GM21423 (cell line): ENCODE data around the gene STEAP3.

Experiments used
- ATAC-seq: cut with Tn5 transposase; IDR thresholded peaks from one replicate; pipeline ENCODE4 v1.9.1; 2021; ENCODE audit warnings: mild to moderate bottlenecking, moderate library complexity; ENCODE audit not compliant: unreplicated experiment

Gene STEAP3

DNA sequence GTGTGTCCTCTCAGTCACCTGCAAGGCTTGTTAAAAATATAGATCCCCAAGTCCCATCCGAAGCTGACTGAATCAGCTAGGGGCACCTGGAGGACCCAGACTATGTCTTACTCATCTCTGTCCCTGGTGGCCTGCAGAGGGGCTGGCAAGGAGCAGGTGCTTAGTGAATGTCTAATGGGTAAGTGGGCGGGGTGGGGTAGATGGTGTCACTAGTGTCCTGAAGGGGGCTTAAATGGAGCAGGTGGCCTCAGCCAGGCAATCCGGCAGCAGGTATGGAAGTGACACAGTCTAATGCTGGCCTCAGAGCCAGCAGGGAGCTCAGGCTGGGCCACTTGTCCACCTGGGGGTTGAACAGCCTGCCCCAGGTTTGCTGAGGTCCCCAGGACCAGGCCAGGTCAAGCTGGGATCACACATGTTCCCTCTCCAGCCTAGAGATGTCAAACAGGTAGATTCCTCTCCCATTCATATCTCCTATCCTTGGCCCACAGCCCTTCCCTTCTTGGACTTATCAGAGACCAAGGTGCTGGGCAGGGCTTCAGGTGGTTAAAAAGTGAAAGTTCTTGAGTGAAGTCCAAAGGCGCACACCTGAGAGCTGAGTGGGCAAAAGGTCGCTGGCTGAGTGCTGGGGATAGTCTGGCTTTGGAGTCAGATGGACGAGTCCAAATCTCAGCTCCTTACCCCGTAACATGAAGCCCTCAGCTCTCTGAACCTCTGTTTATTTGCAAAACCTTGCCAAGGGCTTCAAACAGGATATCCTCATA is 1.7 kb downstream of the STEAP3 start:
- no peak for ATAC-seq

DNA sequence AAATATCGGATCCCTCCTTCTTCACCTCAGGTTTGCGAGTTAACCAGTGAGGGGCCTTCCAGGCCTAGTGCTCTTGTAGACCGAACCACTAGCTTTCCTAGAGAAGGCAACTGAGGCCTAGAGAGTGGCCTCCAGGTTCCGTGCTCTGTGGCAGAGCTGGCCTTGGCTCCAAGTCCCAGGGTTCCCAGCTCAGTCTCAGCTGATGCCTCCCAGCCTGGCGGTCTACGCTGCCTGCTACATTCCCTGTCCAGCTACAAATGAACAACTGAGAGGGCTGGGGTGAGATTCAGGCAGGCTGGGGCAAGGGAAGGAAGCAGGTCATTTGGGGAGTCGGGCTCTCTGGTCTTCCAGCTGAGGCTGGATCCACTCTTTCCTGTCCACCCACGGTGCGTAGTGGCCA is 2.3 kb downstream of the STEAP3 start:
- no peak for ATAC-seq

DNA sequence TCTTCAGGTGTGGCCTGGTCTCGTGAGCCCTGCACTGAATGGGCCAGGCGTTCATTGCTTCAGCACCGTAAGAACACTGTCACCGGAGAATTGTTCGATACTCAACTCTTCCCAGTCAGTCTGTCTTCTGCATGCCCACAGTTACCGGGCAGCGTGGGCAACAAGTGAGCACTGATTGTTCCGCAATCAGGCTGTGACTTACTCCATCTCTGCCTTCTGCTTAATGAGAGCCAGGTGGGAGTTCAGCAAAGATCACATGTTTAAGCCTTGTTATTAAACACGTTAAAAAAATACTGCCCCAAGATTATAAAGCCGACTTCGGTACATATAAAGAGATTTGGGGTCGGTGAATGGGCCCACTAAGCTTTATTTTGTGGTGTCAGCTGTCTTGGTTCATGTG is 3.7 kb downstream of the STEAP3 start:
- no peak for ATAC-seq

DNA sequence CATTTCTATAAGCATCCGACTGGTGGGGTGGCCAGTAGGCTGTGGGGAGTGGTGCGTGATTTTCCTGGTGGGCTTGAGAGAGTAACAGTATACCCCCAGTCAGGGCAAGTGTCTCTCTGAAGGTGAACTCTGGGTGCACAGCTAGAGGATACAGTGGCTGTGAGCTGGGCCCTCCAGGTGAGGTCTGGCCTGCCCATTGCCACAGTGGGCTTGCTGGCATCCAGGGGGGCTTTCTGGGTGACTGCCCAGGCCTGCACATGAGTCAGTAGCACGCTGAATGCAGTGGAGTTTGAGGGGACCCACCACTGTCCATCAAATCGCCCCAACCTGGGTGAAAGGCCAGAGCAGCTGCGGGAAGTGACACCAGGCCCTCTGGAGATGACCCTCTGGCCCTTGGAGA is 4.5 kb downstream of the STEAP3 start:
- no peak for ATAC-seq

DNA sequence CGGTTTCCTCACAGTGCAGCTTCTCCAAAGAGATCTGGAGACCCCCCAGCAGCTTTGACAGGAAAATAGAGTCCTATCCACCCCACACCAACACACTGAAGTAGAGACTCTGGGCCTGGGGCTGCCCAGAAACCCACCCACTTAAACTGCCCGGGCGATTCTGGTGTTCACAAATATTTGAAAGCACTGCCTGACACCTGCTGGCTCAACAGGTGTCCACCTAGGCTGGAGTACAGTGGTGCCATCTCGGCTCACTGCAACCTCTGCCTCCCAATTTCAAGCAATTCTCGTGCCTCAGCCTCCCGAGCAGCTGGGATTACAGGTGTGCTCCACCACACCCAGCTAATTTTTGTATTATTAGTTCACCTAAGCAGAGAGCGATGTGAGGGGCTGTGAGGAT is 5.3 kb downstream of the STEAP3 start:
- ATAC-seq, result no peak

DNA sequence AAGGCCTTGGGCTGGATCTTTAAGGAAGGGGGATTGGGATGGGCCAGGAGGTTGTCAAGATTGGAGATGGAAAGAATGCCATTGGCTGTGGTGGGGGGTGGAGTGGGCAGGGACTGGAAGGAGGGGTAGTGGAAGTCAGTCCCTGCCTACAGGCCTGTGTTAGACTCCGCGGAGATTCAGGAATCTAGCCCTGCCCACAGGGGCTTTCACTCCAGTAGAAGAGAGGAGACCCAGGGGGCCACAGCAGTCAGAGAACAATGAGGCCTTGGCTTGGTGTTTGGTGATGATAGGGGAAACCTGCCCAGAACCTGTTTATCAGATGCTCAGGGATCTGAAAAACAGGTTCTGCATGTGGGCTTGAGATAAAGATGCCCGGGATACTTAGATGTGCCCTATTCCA is 6.1 kb downstream of the STEAP3 start:
- no peak for ATAC-seq

DNA sequence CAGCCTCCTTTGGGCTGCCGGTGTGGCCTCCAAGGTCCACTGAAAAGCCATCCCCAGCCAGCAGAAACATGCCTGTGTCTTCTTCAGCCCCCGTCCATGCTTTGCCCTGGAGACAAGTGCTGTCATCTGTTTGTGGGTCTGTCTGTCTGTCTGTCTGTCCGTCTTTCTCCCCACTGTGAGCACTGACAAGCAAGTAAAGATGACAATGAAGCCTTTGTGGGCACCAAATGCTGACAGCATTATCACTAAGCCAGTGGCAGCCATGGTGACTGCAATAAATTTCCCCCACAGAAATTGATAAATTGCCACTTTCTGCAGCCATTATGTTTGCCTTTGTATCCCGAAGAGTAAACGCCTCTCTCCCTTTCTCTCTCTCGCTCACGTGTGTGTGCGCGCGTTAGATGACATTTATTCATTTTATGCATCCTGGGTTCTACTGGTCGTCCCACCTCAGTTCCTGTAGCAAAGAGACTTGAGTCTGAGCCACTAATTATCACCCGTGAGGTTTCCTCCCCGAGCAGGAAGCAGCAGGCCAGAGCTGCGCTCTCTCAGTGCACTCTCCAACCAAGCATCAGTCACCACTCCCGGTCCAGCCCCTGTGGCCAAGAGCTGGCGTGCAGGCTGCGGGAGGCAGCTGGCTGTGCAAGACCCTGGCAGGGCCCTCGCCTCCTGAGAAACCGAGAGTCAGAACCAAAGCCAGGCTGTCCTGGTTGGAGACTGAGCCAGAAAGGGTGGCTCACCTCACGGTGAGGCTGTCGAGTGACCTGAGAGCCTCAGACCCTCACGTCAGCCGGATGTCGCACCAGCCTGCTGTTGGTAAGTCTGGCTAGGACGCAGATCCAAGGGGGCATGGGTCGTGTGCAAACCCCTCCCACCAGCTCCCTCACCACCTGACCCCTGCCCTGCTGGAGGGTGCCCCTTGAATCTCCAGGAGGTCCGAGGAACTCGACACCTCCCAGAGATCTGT is 6.9 kb downstream of the STEAP3 start:
- ATAC-seq, result no peak

DNA sequence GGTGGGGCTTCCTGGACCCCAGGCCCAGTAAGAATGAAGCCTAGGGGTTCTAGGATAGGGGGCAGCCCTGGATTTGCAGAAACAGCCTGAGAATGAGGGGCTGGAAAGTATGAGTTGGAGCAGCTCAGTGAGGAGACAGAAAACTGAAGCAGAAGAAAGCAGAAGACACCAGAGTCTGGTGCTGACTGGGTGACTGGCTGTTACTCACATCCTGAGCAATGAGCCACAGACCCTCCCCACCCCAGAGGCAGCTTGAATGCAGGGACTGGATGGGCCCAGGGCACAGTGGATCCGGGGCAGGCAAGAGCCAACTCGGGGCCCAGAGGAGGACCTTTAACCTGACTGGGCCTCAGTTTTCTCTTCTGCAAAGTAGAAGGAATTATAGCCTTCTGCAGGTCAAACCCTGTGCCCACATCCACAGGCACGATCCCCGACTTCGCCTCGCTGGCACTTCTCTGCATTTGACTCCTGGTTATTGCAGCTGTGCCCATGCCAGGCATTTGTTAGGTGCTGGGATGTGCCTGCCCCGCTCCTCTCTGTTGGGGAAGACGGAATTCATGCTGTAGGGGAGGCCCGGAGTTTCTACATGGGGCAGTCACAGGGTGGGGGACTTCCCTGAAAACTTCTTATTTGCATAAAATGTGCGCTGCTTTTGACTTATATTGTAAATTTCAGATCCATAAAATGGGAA is 8.5 kb downstream of the STEAP3 start:
- ATAC-seq, result peak; percentile 37

DNA sequence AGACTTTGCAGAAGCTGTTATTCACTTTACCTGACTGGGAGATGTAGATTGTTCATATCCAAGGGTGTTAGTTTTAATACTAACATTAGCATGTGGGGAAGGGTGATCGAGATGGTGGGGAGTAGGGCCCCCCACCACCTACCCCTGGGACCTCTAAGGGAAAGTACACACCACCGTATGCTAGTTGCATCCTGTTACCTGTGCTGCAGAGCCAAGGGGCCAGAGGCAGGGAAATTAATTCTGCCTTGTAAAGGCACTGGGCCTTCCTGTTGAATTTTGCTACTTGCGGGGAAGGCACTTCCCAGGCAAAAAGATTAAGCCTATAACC is 9.0 kb downstream of the STEAP3 start:
- peak; percentile 21 for ATAC-seq

DNA sequence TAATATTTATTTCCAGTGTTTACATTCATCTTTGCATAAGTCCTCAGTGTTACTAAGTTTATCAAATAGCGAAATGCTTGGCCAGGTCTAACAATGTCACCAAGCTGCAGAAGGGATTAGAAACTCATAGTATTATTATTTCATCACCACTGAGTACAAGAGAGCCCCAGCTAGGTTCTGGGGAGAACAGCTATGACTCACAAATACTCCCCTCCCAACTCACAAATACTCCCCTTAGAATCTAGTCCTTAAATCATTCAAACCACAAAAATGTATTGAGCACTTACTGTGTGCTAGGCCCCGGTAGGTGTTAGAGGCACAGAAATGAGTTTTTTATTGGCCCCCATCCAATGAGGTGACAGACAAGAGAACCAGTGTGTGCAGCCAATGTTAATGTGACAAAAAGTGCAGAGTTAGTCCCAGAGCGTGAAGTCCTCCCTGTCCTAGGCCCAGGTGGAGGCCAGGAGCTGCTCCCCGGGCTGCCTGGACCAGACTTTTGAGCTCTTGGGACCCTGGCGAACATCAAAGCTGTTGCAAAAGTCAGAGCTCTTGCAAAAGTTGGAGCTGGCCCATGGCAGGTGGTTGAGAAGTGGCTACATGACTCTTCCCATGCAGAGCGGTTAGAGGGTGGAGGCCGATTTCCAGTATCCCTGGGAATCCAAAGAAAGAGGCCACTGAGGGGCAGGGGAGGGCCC is 9.8 kb downstream of the STEAP3 start:
- peak; percentile 36 for ATAC-seq

DNA sequence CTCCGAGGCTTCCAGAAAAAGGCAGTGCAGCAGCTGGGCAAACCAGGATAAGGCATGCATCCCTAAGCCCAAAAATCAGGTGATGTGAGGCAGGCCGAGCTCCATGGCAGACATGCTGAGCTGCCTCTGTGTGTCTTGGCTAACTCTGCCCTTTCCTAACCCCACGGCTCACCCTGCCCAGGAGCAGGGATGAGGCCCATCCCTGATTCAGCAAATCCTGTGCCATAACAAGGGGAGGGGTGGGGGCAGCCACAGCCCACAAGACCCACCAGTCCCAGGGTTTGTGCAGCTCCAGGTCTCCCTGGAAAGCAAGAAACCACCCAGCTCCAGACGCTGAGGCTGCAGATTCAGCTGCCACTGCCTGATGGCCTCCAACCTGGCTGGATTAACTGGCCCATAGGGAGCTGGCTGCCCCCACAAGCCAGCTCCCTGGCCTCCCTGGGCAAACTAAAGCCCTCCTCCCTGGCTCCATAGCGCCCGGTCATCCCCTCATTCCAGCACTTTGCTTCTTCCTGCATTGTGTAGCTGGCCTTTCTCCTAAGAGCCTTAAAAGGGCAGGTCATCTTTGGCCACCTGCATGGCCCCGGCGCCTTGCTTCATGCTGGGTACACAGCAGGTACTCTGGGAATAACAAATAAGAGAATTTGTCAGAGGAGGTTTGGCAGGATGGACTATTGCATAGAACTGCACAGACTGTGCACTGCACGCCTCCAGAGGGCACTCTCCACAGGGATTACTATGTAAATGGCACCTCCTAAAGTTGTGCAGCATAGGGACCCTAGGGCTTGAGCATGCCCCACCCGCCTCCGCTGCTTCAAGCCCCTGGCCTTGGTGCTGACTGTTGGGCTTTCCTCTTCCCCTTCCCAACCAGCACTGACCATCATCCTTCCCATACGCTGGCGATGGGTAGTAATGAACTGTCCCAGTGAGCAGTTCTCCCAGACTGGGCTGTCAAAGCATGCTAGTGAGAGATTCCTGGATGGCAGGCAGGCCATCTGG is 10.7 kb downstream of the STEAP3 start:
- ATAC-seq, result no peak

DNA sequence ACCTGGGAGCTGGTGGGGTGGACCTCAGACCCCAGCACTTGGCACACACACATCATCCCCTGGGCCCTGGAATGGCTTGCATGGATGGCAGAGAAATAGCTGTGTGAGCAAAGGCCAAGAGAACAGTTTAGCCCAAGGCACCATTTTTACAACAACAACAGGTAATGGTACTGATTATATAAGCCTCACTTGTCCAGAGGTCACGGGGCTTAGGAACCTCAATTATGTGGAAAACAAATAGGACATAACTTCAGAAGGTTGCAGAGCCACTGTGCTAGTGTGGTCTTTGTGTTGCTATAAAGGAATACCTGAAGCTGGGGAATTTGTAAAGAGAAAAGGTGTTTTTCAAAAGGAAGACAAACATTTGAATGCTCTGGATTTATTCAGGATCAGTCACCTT is 13.2 kb downstream of the STEAP3 start:
- no peak for ATAC-seq

DNA sequence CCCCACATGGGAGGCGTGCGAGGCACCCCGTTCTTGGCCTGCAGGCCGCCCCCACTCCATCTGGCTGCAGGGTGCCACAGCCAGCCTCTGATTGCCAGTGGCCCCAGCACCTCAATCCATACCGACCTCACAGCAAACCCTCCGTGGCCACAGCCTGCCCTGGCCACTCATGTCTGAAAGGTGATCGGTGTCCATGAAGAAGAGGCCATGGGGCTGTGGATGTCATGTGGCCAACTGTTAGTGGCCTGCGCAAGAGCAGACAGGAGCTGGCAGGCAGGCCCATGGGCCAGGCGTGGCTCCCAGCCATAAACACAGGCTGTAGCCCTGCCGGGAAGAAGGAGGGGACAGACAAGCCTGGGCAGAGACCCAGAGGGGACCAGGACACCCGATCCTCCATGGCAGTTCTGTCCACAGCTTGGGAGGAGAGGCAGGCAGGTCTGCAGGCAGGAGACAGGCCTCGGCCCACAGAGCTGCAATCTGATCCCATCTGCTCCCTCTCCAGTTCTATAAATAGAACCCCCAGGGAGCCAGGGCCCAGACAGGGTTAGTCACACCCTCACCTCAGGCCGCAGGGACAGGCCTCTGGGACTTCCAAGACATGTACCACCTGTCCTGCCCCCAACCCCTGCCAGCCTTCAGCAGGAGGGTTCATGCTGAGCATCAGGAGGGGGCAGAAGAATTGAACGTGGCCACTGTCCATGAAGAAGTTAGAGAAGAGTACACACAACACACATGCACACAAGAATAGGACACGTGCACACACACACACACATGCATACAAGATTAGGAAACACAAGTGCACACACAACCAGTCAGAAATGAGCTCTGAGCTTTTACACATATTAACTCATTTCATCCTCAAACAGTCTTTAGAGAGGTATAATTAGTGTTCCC is 16.9 kb downstream of the STEAP3 start:
- no peak for ATAC-seq

DNA sequence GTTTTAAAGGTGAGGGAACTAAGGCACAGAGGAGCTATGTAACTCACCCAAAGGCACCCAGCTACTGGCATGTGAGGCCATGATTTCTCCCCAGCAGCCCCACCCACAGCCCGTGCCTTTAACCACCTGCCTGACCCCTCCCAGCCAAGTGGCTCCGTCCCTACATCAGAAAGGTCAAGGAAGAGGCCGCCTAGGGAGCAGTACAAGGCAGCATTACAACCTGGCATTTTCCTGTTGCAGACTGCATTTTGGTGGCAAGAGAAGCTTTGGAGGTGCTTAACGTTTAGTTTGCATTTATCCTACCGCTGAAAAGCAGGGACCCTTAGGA is 17.5 kb downstream of the STEAP3 start:
- no peak for ATAC-seq

DNA sequence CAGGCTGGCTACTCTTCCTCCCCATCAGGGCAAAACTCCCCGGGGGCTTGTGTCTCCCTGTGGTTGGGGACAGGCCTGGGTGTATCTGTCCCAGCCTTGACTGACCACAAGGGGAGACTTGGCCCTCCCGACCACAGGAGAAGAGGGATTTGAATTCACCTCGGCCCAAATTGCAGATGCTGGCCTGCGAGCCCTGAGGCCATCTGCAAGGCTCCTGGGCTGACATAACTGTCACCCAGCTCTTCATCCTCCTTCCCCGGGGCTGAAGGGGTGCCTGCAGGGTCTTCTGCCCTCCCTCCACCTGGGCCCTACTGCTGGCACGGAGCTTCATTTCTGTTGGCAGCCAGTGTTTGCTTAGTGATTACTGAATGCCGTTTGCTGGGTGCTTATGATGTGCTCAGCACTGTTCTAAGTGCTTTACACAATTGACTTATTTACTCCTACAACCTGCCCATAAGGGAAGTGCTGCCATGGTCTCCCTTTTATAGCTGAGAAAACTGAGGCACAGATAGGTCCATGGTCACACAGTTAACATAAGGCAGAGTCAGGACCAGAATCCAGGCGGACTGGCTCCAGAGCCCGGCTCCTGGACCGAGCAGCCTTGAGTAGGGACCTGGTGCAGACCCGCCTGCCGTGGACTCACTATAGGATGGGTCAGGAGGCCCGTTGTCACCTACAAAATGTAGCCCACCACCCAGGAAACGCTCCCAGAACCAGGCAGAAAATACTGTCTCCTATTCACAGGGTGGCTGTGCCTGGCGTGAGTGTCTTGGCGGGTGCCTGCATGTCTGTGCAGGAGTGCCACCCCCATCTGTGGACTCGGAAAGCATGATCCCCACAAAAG is 18.9 kb downstream of the STEAP3 start:
- ATAC-seq, result no peak

DNA sequence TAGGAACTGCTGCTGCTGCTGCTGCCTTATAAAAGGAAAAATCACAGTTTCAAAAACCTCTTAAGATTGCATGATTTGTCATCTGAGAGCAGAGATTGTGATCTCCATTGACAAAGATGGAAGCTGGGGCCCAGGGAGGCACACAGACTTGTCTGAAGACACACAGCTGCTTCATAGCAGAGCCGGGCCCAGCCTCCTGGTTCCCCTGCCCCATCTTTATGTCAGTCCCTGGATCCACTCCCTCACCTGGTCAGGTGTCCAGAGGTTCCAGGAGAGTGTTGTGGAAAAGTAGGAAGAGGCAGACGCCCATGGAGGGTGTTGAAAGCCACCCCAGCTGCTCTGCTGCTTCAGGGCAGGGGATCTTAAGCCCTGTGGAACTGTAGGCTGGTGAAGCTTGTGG is 20.0 kb downstream of the STEAP3 start:
- no peak for ATAC-seq

DNA sequence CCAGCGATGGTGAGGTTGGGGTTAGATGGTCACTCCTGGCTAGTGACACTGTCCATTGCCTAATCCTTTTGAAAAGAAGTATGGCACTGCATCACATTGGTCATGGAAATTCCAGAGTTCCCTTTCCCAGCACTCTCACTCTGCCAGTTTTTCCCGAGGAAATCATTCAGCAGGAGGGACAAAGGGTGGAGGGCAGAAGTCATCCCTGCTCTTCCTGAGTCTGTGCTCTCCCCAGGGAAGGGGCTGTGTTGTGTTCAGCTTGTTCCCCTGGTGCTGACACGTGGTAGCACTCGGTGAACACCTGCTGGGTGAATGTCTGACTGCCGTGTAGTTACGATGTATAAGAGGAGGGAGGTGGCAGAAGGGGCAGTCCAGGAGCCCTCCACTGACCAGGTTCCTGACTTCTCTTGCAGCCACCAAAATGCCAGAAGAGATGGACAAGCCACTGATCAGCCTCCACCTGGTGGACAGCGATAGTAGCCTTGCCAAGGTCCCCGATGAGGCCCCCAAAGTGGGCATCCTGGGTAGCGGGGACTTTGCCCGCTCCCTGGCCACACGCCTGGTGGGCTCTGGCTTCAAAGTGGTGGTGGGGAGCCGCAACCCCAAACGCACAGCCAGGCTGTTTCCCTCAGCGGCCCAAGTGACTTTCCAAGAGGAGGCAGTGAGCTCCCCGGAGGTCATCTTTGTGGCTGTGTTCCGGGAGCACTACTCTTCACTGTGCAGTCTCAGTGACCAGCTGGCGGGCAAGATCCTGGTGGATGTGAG is 21.6 kb downstream of the STEAP3 start:
- no peak for ATAC-seq
